SK-N-SH treated with all-trans-retinoic acid at 6 μM for 48 hours (cell line): ENCODE data around the gene TMEM151A.

ENCODE experiments used
- PATZ1 ChIP-seq: fragments of 250-450 bp; sonication (Bioruptor Pico); IDR thresholded peaks from 2 replicates; pipeline ENCODE4 v1.8.0; 2020; ENCODE audit warnings: mild to moderate bottlenecking, moderate library complexity, borderline replicate concordance
- SNAI2 ChIP-seq: fragments of 250-450 bp; sonication (Bioruptor Pico); IDR thresholded peaks from 2 replicates; pipeline ENCODE4 v1.5.0; 2020; ENCODE audit warnings: mild to moderate bottlenecking, moderate library complexity
- TCF4 ChIP-seq: fragments of 250-450 bp; sonication (Bioruptor Pico); IDR thresholded peaks from 2 replicates; pipeline ENCODE4 v1.8.0; 2021; ENCODE audit warnings: mild to moderate bottlenecking, moderate library complexity, borderline replicate concordance
- TSHZ2 ChIP-seq: fragments of 250-450 bp; sonication (Bioruptor Pico); IDR thresholded peaks from 2 replicates; pipeline ENCODE4 v1.5.0; 2020; ENCODE audit warnings: mild to moderate bottlenecking, moderate library complexity
- ZFP3 ChIP-seq: fragments of 250-450 bp; sonication (Bioruptor Pico); IDR thresholded peaks from 2 replicates; pipeline ENCODE4 v1.5.0; 2020; ENCODE audit warnings: mild to moderate bottlenecking, moderate library complexity
- ZNF70 ChIP-seq: fragments of 450-650 bp; formaldehyde crosslinking; IDR thresholded peaks from 2 replicates; pipeline ENCODE4 v1.5.0; 2020; ENCODE audit warnings: mild to moderate bottlenecking, moderate library complexity

GRCh38 chr11:66274219-66274618, 17.5 kb upstream of the TMEM151A start:
- TF ChIP-seq ZNF70 (CRISPR knock-in tag) (no peak), TCF4 (CRISPR knock-in tag) (no peak), PATZ1 (no peak), TSHZ2 (CRISPR knock-in tag) (no peak), SNAI2 (CRISPR knock-in tag) (no peak), ZFP3 (CRISPR knock-in tag) (no peak)
